Activated CD4-positive, CD25-positive, alpha-beta regulatory T cell treated with anti-CD3 and anti-CD28 coated beads, Interleukin-2, amount 50 U/mL, for 24 hours (primary cell): ENCODE data around the gene LRRN3.
"Not testable (repeated sequence)": the region's sequence is repeated elsewhere in the genome, so short reads cannot be mapped to it uniquely, and the experiment has no call there.

ENCODE experiments used
- ATAC-seq, 2 donors: fragments of 150-1000 bp; cut with Tn5 transposase; one replicate each; pipeline ENCODE4 v1.10.0; 2021; ENCODE audit warnings: mild to moderate bottlenecking in 1 of 2, moderate library complexity in 1 of 2

Gene LRRN3

GRCh38 chr7:111090846-111091245, at the start of gene LRRN3:
TSS of gene LRRN3 (plus strand) at chr7:111091127. CDS start at chr7:111122773, 31,646 bp downstream.
- no peak for ATAC-seq

GRCh38 chr7:111041577-111041976, 49.4 kb upstream of the LRRN3 start:
- peak; percentile 64 for ATAC-seq

DNA sequence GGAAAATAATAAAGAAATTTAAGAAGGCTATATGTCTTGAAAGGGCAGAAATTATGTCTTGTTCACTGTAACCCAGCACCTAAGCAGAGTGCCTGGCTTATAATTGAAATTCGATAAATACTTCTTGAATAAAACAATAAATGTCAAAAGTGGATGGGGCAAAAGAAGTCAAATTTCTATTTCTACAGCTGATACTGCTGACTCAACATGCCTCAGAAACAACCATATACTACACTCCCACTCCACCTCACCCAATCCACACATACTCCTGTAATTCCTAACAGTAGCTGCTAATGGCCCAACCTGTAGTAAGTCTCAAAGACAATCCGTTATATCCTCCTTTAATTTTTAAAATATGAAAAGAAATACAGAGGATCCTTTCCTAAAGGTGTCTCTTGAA, 48.1 kb upstream of the LRRN3 start:
- ATAC-seq = no peak

DNA sequence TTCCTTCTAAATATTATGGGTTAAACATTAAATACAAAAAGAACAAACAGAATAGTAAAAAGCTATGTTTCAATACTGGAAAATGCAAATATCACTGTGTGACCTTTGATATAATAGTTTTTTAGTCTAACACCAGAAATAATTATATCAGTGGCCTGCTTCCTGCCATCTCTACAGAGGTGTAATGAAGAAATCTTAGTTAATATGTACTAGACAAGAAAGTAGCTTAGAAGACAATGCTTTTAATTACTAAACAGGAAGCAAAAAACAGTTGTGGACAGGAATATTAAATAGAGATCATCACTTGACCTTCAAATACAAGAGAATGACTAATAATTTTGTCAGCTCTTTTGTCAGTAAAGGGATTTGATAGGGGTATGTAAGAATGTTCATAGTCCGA, 47.4 kb upstream of the LRRN3 start:
- no peak for ATAC-seq

- ATAC-seq = no peak
These were observed 45.5 kb upstream of the LRRN3 start for GRCh38 chr7:111045449-111045848.

DNA sequence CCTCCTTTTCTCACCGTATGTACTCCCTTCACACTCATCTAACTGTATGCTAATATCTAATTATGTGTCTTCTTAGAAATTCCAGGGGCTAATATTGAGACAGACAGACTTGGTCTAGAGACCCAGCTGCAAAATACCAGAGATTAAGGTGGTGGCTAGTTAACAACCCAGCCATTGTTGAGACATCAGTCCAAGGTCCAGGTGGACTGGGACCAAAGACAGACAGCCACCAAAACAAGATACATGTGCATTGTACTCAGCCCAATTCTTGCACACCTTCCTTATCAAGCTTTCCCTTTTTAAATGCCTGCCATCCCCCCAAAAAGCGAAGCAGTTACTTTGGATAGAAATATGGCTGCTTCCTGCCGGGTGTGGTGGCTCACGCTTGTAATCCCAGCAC, 43.3 kb upstream of the LRRN3 start:
- ATAC-seq = no peak

DNA sequence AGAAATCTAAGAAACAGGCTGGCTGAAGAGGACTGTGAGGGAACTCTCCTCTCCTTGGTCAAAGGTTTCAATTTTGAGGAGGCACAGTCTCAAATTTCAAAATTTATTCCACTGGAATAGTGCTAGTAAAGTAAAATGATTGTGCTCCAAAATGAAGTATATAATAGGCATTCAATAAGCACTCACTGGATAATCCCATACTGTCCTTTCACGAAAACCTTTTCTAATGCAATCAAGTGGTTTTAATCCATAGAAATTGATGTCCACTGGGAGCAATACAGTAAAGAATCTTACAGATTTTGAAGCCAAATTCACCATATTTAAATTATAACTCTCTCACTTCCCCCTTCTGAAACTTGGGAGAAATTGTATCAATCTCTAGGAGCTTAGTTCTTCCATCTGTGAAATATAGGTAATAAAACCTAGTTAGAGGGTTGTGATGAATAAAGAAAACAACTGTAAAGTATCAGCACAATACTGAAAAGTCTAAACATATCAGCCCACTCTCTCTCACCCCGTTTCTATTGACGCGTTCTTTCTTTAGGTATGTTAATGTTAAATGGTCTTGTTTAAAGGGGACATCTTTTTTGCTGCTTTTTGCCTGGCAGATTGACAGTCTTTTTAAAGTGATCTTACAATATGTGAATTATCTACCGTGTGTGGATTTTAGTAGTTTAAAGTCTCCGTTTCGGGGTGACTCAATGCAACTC, 40.8 kb upstream of the LRRN3 start:
- ATAC-seq = no peak

- ATAC-seq = no peak
These were observed 40.0 kb upstream of the LRRN3 start for GRCh38 chr7:111050875-111051416.

DNA sequence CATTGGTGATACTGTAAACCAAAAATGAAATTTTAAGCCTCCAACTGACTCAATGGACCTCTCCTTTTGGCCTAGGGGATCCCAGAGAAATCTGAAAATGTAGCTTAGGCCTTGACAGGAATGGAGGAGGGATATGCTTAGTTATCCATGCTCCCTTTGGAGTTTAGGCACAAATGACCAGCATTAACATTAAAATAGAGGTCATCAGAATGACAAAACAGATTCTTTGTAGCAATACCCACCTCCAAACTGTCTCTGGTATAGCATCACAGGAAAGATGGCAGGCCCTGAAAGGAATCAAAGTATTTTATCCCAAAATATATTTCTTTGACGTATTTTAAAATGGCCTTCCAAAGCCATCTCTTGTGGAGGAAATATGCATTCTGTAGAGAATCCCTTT, 39.1 kb upstream of the LRRN3 start:
- no peak for ATAC-seq

- ATAC-seq = no peak
These were observed 37.9 kb upstream of the LRRN3 start for GRCh38 chr7:111053035-111053434.

DNA sequence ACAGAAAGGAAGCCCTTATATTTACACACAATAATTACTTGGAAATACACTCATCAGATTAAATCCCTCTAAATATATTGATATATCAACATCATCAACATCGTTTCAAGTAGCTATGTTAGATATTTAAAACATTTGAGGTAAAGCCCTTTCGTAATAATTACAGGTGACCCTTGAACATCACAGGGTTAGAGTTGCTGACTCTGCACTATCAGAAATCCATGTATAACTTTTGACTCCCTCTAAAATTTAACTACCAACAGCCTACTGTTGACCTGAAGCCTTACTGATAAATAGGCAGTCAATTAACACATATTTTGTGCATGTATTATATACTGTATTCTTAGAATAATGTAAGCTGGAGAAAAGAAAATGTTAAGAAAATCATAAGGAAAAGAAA, 34.6 kb upstream of the LRRN3 start:
- no peak for ATAC-seq

DNA sequence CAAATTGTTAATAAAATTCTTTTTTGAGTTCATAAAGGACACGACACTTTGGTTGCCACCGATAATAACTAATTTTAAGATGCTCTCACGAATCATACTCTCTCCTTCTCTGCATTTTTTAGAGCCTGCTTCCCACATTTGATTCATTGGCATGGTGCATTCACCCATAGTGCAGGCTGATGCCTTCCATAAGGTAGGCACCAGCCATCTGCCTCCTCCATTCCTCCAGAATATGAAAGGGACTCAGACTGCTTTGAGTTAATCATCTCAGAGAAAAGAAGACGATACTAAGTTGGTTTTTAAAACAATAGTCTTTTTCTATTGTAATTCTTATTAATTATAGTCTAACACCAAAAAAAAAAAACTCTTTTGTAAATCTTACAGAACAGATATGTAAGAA, 33.9 kb upstream of the LRRN3 start:
- no peak for ATAC-seq

DNA sequence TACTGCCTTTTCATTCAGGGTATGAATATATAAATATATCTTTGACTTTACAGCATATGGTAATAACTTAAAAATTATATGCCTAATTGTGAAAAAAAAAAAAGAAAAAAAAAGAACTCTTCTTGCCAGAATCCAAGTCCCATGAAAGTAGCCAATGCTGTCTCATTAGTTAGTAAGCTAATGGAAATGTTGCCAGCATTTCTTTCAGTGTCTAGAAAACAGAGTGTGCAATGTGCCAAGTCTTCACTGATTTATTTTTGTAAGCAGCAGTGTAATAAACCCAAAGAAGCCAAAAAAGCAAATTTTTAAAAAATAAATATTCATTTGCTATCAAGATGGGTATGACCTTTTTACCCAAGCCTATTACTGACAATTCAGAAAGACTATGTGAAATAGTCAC, 31.1 kb upstream of the LRRN3 start:
- no peak for ATAC-seq

DNA sequence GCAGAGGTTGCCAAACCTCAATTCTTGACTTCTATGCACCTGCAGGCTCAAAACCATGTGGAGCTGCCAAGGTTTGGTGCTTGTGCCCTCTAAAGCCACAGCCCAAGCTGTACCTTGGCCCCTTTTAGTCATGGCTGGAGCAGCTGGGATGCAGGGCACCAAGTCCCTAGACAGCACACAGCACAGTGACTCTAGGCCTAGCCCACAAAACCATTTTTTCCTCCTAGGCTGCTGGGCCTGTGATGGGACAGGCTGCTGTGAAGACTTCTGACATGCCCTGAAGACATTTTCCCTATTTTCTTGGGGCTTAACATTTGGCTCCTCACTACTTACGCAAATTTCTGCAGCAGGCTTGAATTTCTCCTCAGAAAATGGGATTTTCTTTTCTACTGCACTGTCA, 27.8 kb upstream of the LRRN3 start:
- no peak for ATAC-seq

DNA sequence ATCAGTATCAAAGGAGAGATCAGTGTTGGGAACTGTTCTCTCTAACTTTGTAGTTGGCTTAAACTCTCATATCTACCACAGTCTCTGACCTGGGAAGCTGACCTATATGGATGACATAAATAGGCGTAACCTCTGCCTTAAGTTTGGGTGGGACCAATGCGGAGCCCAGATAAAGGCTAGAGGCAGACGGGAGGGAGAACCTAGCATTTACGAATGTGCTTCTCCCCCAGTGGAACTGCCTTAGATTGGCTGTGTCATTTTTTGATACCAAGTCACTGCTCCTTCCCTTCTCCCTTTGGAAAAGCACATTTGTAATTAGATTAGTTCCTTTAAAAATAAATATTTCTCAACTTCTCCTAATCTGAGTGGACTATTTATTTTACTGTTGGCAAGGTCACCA, 23.7 kb upstream of the LRRN3 start:
- no peak for ATAC-seq

DNA sequence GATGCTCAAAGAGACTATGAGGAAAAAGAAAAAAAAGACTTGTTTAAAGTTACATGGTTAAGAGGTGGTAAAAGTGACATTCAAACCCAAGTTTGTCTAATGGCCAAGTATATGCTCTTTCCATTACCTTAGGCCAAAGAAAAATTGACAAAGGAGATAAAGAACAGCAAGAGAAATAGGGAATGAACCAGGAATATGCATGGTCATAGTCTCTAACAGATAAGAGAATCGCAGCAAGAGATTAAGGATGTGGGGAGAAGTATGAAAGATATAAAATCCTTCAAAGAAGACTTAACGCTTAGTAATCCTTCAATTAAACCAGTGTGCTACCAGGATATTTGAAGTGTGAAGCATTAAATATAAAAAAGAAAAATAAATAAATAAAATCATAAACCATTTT, 23.2 kb upstream of the LRRN3 start:
- ATAC-seq = no peak

DNA sequence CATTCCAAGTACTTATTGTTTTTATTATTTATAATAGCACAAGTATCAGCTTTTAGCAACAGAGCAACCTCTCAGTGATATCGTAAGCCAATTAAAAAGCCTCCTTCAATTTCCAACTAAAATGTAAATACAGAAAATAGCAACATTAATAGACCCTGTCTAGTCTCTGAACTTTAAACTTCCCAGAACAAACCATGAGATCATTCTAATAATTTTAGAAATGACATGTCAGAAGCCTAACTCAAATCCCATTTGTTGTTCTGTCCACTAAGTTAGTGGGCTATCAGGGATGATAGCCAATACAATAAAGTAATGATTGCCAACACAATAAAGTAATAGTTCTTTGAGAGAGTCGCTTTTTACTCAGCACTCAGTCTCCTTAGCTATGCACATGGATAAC, 22.3 kb upstream of the LRRN3 start:
- ATAC-seq = no peak

DNA sequence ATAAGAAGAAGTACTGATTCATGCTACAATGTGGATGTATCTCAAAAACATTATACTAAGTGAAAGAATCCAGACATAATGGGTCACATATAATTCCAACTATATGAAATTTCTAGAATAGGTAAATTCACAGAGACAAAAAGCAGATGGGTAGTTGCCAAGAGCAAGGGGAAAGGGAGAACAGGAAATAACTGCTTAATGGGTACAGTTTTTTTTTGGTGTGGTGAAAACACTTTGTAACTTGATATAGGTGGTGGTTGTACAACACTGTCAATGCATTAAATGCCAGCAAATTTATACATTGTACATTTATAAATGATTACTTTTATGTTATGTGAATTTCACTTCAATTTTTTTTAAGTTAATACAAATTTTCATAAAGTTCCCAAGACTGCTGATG, 19.4 kb upstream of the LRRN3 start:
- ATAC-seq = no peak

GRCh38 chr7:111072658-111073057, 18.3 kb upstream of the LRRN3 start:
- ATAC-seq = not testable (repeated sequence)

DNA sequence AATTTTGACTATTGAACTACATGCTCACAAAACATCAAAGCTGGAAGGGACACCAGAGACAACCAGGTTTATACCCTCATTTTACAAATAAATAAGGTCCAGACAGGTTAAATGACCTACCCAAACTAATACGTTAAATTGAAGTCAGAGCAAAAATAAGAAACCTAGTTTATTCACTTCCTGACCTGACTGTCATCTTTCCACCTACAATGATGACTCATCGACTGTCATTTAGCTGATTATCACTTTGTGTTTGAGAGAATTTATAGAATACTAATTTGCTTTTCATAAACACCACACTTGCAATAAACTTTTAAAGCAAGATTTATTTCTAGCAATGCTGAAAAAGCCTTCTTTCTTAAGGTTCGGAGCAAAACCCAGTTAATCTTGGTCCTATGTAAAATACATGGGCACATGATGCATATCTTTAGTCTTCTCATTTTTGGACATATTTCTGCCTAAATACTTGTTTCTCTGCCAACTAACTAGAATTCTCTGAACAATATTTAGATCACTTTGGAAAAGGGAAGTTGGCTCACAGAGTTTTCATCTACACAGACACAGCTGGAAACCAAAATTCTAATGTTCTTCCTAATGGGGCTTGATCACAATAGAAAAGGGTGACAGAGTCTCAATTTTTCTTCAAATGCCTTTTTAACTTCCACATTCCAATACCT, 16.7 kb upstream of the LRRN3 start:
- ATAC-seq = peak; percentile 70 to 71

- no peak for ATAC-seq
These were observed 16.2 kb upstream of the LRRN3 start for GRCh38 chr7:111074748-111075146.

- ATAC-seq = no peak
These were observed 15.4 kb upstream of the LRRN3 start for GRCh38 chr7:111075498-111075897.

GRCh38 chr7:111076205-111076604, 14.7 kb upstream of the LRRN3 start:
- ATAC-seq = peak; percentile 68 to 73

DNA sequence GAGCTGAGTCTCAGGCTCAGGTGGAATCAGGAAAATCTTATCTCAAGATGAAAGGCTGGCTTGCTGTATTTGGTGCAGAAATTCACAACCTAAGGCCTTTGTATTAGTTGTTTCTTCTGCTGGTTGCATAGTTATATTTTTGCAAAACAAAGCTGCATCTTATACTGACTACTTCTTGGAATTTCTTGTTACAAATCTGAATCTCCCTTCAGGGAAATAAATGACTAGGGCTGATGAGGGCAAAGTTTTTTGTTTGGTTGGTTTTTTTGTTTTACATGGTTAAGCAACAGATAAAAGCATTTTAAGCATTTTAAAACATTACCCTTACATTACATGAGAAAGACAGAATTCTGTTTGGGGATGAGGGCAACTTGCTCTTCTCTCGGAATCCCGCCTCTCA, 13.9 kb upstream of the LRRN3 start:
- no peak for ATAC-seq
